ENCODE results near the gene CCDC91. TPM values are rescaled to one million over a fixed set of nuclear protein-coding genes. Genes with fewer than 3 reads are reported as not detected.

Gene CCDC91
- total RNA-seq, 1 experiment from 2014 or later: 26.8 TPM

DNA sequence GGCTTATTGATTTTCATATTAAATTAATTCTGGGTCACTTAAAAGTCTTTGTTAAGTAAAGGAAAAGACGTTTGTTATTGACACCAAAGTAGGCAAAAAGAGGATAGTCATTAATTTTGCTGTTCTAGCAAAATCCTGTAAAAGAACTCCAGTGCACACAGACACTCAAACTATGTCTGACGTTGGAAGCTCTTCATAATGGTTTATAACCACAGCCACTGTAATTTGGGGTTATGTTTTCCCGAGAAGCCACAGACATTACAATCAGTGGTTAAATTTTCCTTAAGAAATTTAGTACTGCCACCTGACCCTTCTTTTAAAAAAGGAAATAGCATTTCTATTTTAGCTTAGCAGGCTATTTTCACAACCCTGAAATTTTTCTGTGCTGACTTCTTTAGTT is 267.5 kb downstream of the CCDC91 start:
- no peak overlapping the region for H3K27ac ChIP-seq (ENCODE audit: low read depth, low read length, poor library complexity, severe bottlenecking)
- TF ChIP-seq, protein P1, sequence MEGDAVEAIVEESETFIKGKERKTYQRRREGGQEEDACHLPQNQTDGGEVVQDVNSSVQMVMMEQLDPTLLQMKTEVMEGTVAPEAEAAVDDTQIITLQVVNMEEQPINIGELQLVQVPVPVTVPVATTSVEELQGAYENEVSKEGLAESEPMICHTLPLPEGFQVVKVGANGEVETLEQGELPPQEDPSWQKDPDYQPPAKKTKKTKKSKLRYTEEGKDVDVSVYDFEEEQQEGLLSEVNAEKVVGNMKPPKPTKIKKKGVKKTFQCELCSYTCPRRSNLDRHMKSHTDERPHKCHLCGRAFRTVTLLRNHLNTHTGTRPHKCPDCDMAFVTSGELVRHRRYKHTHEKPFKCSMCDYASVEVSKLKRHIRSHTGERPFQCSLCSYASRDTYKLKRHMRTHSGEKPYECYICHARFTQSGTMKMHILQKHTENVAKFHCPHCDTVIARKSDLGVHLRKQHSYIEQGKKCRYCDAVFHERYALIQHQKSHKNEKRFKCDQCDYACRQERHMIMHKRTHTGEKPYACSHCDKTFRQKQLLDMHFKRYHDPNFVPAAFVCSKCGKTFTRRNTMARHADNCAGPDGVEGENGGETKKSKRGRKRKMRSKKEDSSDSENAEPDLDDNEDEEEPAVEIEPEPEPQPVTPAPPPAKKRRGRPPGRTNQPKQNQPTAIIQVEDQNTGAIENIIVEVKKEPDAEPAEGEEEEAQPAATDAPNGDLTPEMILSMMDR (conservative IDR thresholded peaks at IDR 0.05; ENCODE audit: low read depth, low read length): no peak
- no peak for TF ChIP-seq EZH2 (IDR thresholded peaks at IDR 0.05; ENCODE audit: borderline replicate concordance, low read depth, low read length, poor library complexity, severe bottlenecking)
- BruUV-seq (replicated peaks): no TSS peak
- CTCF ChIA-PET: no interaction called here
- no peak for DNase-seq (ENCODE audit: low spot score)
- H3K9me3 ChIP-seq (ENCODE audit: low read depth, low read length, poor library complexity, severe bottlenecking): no peaks in the 10 kb centered on the region
- no peak overlapping the region for H3K4me3 ChIP-seq (ENCODE audit: low read depth, low read length, poor library complexity, severe bottlenecking)
- intact Hi-C loops (cut with micrococcal nuclease; ENCODE audit: unreplicated experiment): no loop called here
- H3K4me1 ChIP-seq (ENCODE audit: insufficient read depth, low read length, poor library complexity, severe bottlenecking): peaks cover 4% of the 10 kb centered on the region
- H3K27me3 ChIP-seq (replicated peaks; ENCODE audit: insufficient read depth, low read depth, low read length, poor library complexity): no peaks in the 10 kb centered on the region
- H3K36me3 ChIP-seq (ENCODE audit: insufficient read depth, low read length, poor library complexity, severe bottlenecking): no peaks in the 10 kb centered on the region
- POLR2A ChIA-PET (ENCODE audit: low non-redundant PET): no interaction called here

DNA sequence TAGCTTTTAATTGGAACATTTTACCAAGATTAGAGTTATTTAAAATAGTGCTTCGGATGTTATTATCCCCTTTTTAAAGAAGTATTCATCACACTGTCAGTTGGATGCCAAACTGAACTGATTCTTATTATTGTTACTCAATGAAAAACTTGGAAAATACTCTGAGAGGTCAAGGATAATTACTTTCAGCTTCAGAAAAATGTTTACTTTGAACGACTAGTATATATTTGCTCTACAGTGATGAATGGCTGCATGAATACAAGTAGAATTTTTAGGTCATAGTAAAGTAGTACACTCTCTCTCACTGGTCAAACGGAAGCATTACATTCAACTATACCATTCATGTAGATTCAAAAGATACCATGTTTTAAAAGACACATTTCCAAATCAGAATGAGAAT is 269.2 kb downstream of the CCDC91 start:
- intact Hi-C loops (cut with micrococcal nuclease; ENCODE audit: unreplicated experiment): no loop called here
- POLR2A ChIA-PET (ENCODE audit: low non-redundant PET): no interaction called here

DNA sequence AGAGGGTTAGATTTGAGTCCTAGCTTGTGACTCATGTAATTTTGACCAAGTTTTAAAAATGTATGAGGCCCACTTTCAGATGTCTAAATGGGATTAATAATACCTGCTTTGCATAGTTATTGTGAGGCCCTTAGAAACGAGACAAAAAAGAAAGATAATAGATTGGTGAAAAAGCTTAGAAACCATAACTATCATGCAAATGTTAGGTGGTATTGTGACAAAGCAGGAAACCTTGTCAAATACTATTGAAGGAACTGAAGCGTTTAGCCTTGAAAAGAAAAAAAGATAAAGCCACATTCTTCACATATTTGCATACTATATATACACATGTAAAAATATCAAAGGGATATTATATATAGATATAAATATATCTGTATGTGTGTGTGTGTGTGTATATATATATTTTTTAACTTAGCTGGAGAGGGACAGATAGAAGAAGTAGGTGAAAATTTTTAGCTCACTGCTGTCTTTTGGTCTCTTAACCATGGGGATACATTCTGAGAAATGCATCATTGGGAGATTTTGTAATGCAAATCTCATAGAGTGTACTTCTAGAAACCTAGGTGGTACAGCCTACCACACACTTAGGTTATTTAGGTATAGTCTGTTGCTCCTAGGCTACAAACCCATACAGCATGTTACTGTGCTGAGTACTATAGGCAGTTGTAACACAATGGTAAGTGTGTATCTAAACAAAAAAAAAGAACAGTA is 270.3 kb downstream of the CCDC91 start:
- no peak for DNase-seq (ENCODE audit: low spot score)
- CTCF ChIA-PET: no interaction called here
- no peaks in the 10 kb centered on the region for H3K27me3 ChIP-seq (replicated peaks; ENCODE audit: insufficient read depth, low read depth, low read length, poor library complexity)
- intact Hi-C loops (cut with micrococcal nuclease; ENCODE audit: unreplicated experiment): no loop called here
- no peaks in the 10 kb centered on the region for H3K9me3 ChIP-seq (ENCODE audit: low read depth, low read length, poor library complexity, severe bottlenecking)
- H3K36me3 ChIP-seq (ENCODE audit: insufficient read depth, low read length, poor library complexity, severe bottlenecking): no peaks in the 10 kb centered on the region
- H3K4me3 ChIP-seq (ENCODE audit: low read depth, low read length, poor library complexity, severe bottlenecking): no peak overlapping the region
- BruUV-seq (replicated peaks): no TSS peak
- no peak overlapping the region for H3K27ac ChIP-seq (ENCODE audit: low read depth, low read length, poor library complexity, severe bottlenecking)
- POLR2A ChIA-PET (ENCODE audit: low non-redundant PET): no interaction called here
- TF ChIP-seq, protein P1 (conservative IDR thresholded peaks at IDR 0.05; ENCODE audit: low read depth, low read length): no peak
- no peak for TF ChIP-seq EZH2 (IDR thresholded peaks at IDR 0.05; ENCODE audit: borderline replicate concordance, low read depth, low read length, poor library complexity, severe bottlenecking)
- H3K4me1 ChIP-seq (ENCODE audit: insufficient read depth, low read length, poor library complexity, severe bottlenecking): peaks cover 4% of the 10 kb centered on the region

More for the DNA sequence above, 269.2 kb downstream of the CCDC91 start:
- peaks cover 4% of the 10 kb centered on the region for H3K4me1 ChIP-seq (ENCODE audit: insufficient read depth, low read length, poor library complexity, severe bottlenecking)
- BruUV-seq (replicated peaks): no TSS peak
- TF ChIP-seq, protein P1 (conservative IDR thresholded peaks at IDR 0.05; ENCODE audit: low read depth, low read length): no peak
- TF ChIP-seq EZH2 (IDR thresholded peaks at IDR 0.05; ENCODE audit: borderline replicate concordance, low read depth, low read length, poor library complexity, severe bottlenecking): no peak
- no peak overlapping the region for H3K4me3 ChIP-seq (ENCODE audit: low read depth, low read length, poor library complexity, severe bottlenecking)
- H3K36me3 ChIP-seq (ENCODE audit: insufficient read depth, low read length, poor library complexity, severe bottlenecking): no peaks in the 10 kb centered on the region
- no peaks in the 10 kb centered on the region for H3K9me3 ChIP-seq (ENCODE audit: low read depth, low read length, poor library complexity, severe bottlenecking)
- no peak overlapping the region for H3K27ac ChIP-seq (ENCODE audit: low read depth, low read length, poor library complexity, severe bottlenecking)
- DNase-seq (ENCODE audit: low spot score): no peak
- H3K27me3 ChIP-seq (replicated peaks; ENCODE audit: insufficient read depth, low read depth, low read length, poor library complexity): no peaks in the 10 kb centered on the region
- CTCF ChIA-PET: no interaction called here

Measured in A673 (cell line).